ENCODE results near the gene NECTIN1.
A peak's percentile ranks its signal among the peaks of the same experiment; 100 is the strongest.

The NECTIN1 gene

GRCh38 chr11:119691701-119692539 is 37.1 kb downstream of the NECTIN1 start:
- DNase-seq: no peak

GRCh38 chr11:119691020-119691666 is 37.9 kb downstream of the NECTIN1 start:
- DNase-seq: no peak

- DNase-seq: no peak
Observed at GRCh38 chr11:119689302-119689701, 39.7 kb downstream of the NECTIN1 start.

GRCh38 chr11:119688356-119688755 is 40.6 kb downstream of the NECTIN1 start:
- DNase-seq: no peak

GRCh38 chr11:119687373-119688046 is 41.5 kb downstream of the NECTIN1 start:
- DNase-seq: no peak

GRCh38 chr11:119686177-119686882 is 42.7 kb downstream of the NECTIN1 start:
- DNase-seq: no peak

- no peak for DNase-seq
Observed at GRCh38 chr11:119685111-119685746, 43.8 kb downstream of the NECTIN1 start.

- DNase-seq: no peak
Observed at GRCh38 chr11:119684361-119685110, 44.5 kb downstream of the NECTIN1 start.

GRCh38 chr11:119683783-119684182 is 45.2 kb downstream of the NECTIN1 start:
- no peak for DNase-seq

GRCh38 chr11:119681361-119681910 is 47.6 kb downstream of the NECTIN1 start:
- no peak for DNase-seq

- no peak for DNase-seq
Observed at GRCh38 chr11:119680541-119681360, 48.2 kb downstream of the NECTIN1 start.

- no peak for DNase-seq
Observed at GRCh38 chr11:119679346-119679745, 49.7 kb downstream of the NECTIN1 start.

GRCh38 chr11:119678351-119678750 is 50.6 kb downstream of the NECTIN1 start:
- no peak for DNase-seq

GRCh38 chr11:119677840-119678239 is 51.2 kb downstream of the NECTIN1 start:
- no peak for DNase-seq

- DNase-seq: no peak
Observed at GRCh38 chr11:119676461-119677020, 52.5 kb downstream of the NECTIN1 start.

GRCh38 chr11:119673759-119674336 is 55.2 kb downstream of the NECTIN1 start:
- DNase-seq: peak; percentile 46

GRCh38 chr11:119673052-119673758 is 55.8 kb downstream of the NECTIN1 start:
- no peak for DNase-seq

GRCh38 chr11:119672597-119672996 is 56.4 kb downstream of the NECTIN1 start:
- DNase-seq: no peak

GRCh38 chr11:119671561-119672015 is 57.4 kb downstream of the NECTIN1 start:
- DNase-seq: no peak

Measured in CD4-positive, alpha-beta T cell treated with Interleukin-15 for 1 hour (primary cell).